Central memory CD8-positive, alpha-beta T cell (primary cell): ENCODE data around the gene KIAA0753.
"Not testable (repeated sequence)": the region's sequence is repeated elsewhere in the genome, so short reads cannot be mapped to it uniquely, and the experiment has no call there.

ENCODE experiments used
- ATAC-seq: fragments of 150-1000 bp; cut with Tn5 transposase; replicated peaks from 2 replicates; pipeline ENCODE4 v1.10.0; 2022; ENCODE audit warnings: mild to moderate bottlenecking, moderate FRiP score, moderate number of reproducible peaks; ENCODE audit not compliant: poor library complexity, severe bottlenecking; ENCODE audit errors: extremely low read depth
- DNase-seq, 2 donors: peaks; one replicate each; pipeline ENCODE4 v3.0.0; 2021; ENCODE audit warnings: low spot score in 2 of 2
- H3K27ac Mint-ChIP-seq: one replicate; pipeline ENCODE4 v1.8.0; 2022; ENCODE audit warnings: low read depth, mild to moderate bottlenecking, moderate library complexity, mixed read lengths
- H3K27me3 Mint-ChIP-seq: one replicate; pipeline ENCODE4 v1.8.0; 2022; ENCODE audit warnings: mixed read lengths
- H3K36me3 Mint-ChIP-seq: one replicate; pipeline ENCODE4 v1.8.0; 2022; ENCODE audit warnings: mild to moderate bottlenecking, moderate library complexity, mixed read lengths; ENCODE audit not compliant: insufficient read depth
- H3K4me1 Mint-ChIP-seq: one replicate; pipeline ENCODE4 v1.8.0; 2022; ENCODE audit warnings: mixed read lengths
- H3K4me3 Mint-ChIP-seq: one replicate; pipeline ENCODE4 v1.8.0; 2022; ENCODE audit warnings: mild to moderate bottlenecking, moderate library complexity, mixed read lengths
- H3K9me3 Mint-ChIP-seq: one replicate; pipeline ENCODE4 v1.8.0; 2022; ENCODE audit warnings: mixed read lengths

KIAA0753 gene

DNA sequence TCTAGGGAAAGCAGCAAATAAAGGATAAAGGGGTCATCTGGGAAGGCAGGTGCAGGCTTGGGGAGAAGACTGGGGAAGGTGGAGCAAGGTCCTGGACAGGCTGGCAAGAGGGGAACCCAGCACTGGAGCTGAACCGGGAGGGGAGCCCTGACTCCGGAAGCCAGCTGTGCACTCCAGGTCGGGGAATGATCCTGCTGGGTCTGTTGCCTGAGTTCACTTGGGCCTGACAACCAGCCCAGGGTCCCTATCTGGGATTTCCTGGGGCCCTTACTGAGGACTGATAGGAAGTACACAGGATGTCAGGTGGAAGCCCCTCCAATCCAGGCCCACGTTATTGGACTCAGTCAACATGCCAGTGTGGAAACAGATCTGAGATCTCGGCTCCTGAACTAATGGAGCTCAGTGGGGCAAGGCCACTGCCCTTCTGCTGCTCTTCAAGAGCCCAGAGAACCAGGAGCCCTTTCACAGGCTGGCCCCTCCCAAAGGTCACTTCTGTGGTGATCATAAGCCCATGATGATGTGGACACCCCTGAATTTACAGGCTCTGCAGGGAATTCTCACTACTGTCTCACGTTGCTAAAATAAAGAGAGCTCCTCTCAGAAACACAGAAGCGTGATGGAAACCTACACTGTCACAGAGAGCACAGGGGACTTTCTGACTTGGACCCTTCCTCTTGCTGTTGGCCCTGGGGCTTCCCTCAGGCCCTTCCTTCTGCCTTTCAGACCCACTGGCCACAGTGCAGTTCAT, 64.3 kb downstream of the KIAA0753 start:
- Mint-ChIP-seq H3K9me3 (no peaks in the 10 kb centered on the region), H3K27me3 (no peaks in the 10 kb centered on the region), H3K27ac (no peak overlapping the region), H3K36me3 (peaks cover 11% of the 10 kb centered on the region), H3K4me1 (peaks cover 12% of the 10 kb centered on the region), H3K4me3 (no peak overlapping the region)
- DNase-seq (no peak), ATAC-seq (no peak)

DNA sequence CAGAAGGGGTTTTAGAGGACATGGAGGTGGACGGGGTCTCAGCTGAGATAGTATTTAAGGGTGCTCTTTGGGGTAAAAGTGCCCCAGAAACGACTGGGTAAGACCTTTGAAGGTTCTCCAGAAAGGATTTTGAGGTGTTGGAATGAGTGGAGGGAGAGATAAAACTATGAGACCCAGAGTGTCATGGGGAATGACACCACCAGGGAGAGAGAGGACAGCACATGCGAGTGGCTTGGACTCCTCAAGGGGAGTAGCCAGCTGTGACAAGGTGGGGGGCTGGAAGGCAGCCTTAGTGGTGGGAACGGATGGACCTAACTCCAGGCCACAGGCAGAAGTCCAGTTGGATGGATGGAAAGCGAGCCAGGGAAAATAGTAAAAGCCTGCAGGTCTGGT, 64.9 kb downstream of the KIAA0753 start:
- Mint-ChIP-seq H3K9me3 (no peaks in the 10 kb centered on the region), H3K4me1 (peaks cover 12% of the 10 kb centered on the region), H3K27me3 (no peaks in the 10 kb centered on the region), H3K4me3 (no peak overlapping the region), H3K27ac (no peak overlapping the region), H3K36me3 (peaks cover 11% of the 10 kb centered on the region)
- no peak for DNase-seq
- ATAC-seq: no peak

DNA sequence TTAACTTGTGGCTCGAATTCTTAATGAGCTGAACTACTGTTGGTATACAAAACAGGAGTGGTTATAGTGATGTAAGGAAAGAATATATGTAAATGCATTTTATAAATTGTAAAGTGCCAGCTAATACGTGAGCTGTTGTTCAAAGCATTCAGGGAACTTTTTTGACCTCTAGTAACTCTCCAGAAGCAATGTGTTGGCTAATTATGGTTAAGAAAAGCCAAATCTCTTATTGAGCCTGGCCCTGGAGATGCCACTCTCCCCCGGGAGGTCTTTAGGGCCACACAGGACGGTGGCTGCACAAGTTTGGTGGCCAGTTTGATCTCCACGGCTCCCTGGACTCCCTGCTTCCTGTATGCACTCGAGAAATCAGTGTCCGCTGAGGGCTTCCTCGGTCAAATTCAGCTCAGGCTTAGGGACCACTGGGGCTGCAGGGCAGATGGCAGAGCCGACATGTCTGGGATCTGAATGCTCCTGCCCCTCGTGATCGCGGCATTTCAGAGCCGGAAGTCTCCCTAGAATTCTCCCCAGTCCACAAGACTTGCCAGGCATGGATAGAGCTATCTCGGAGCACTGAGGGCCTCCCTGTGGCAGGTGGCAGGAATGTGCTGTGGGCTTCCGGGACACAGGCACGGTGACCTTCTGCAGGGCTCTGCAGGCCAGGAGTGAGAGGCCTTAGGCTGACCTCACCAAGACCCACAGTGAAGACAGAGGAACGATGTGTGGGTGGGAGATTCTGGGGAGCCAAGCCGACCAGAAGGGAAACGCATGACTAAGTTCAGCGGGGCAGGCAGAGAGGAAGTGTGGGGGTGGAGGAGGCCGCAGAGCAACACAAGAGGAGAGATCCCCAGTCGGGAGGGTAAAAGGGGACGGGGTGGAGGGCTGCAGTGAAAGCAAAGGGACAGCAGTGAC, 65.6 kb downstream of the KIAA0753 start:
- Mint-ChIP-seq H3K36me3 (peaks cover 9% of the 10 kb centered on the region), H3K4me3 (no peak overlapping the region), H3K27me3 (no peaks in the 10 kb centered on the region), H3K27ac (no peak overlapping the region), H3K4me1 (peaks cover 12% of the 10 kb centered on the region), H3K9me3 (no peaks in the 10 kb centered on the region)
- DNase-seq (no peak), ATAC-seq (no peak)

DNA sequence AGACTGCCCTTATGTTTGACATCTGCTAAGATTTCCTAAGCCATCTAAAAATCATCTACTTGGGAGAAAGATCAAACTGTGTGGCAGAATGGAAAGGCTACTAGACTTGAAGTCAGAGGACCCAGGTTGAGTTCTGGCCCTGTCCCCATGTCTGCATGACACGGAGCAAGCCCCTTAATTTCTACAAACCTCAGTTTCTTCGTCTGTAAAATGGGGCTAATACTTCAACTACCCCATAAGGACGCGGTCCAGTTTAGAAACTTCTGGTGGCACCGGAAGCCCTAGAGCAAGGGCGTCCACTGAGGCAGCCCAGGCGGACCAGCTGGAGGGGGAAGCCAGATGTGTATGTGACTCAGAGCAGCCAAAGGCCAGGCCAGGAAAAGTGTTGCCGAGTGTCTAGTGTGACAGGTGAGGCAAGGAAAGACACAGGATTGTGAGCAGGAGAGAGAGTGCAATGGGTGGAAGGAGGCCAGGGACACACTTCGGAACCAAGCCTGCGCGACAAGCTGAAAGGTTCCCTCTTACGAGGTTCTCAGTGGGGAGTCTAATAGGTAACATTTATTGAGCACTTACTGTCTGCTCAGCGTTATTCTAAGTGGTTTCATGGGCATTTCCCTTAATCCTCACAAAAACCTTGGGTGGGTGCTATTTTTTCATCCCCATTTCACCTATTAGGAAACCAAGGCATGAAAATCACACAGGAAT, 66.4 kb downstream of the KIAA0753 start:
- Mint-ChIP-seq H3K4me1 (peaks cover 12% of the 10 kb centered on the region), H3K4me3 (no peak overlapping the region), H3K27me3 (no peaks in the 10 kb centered on the region), H3K9me3 (no peaks in the 10 kb centered on the region), H3K36me3 (peaks cover 9% of the 10 kb centered on the region), H3K27ac (no peak overlapping the region)
- DNase-seq: no peak
- no peak for ATAC-seq

DNA sequence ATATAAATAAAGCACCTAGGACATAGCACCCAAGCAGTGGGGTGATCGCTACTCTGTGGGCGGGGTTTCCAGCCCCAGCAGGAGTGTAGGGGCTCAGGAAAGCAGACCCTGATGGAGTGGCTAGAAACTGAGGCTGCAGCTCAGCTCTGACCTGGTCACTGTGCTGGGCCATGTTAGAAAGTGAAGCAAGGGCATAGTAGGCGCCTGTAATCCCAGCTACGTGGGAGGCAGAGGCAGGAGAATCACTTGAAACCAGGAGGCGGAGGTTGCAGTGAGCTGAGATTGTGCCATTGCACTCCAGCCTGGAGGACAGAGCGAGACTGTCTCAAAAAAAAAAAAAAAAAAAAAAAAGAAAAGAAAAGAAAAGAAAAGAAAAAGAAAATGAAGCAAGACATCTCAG, 67.0 kb downstream of the KIAA0753 start:
- not testable (repeated sequence) for H3K27ac Mint-ChIP-seq, H3K36me3 Mint-ChIP-seq, H3K27me3 Mint-ChIP-seq, H3K9me3 Mint-ChIP-seq, DNase-seq, ATAC-seq, H3K4me3 Mint-ChIP-seq
- peaks cover 12% of the 10 kb centered on the region for H3K4me1 Mint-ChIP-seq

DNA sequence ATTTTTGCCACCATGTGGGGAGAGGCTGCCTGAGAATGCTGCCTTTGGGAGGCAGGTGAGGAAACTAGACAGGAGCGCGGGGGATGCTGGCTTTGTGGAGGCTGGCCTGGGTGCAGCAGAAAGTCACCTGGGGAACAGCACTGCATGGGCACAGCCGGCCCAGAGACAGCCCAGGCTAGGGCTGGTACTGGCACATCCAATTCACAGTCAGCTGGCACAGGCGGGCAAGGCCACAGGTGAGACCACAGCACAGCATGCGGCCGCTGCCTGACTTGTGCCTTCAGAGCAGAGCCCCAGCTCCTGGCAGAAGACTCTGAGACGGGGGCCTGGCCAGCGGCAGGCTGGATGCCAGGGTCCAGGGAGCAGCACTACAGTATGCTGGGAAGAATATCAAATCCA, 67.5 kb downstream of the KIAA0753 start:
- Mint-ChIP-seq H3K27ac (no peak overlapping the region), H3K27me3 (peaks cover 3% of the 10 kb centered on the region), H3K4me3 (no peak overlapping the region), H3K36me3 (peaks cover 5% of the 10 kb centered on the region), H3K4me1 (peaks cover 12% of the 10 kb centered on the region), H3K9me3 (no peaks in the 10 kb centered on the region)
- DNase-seq (no peak), ATAC-seq (no peak)

DNA sequence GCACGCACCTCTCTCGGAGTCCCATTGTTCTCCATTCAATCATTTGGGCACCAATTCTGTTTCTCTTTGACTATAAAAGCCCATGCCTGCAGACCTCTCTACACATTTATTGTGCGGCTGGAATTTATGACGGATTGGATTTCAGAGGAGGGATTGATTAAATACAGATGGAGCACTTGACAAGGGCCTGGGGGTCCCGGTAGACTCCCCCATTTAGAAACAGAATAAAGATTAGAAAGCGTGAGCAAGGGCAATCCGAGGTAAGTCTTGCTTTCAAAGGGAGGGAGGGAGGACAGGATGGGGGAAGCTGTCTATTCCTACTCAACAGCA, 69.1 kb downstream of the KIAA0753 start:
- peaks cover 9% of the 10 kb centered on the region for H3K27me3 Mint-ChIP-seq
- H3K27ac Mint-ChIP-seq: no peak overlapping the region
- ATAC-seq (no peak), DNase-seq (no peak)
- H3K36me3 Mint-ChIP-seq: peaks cover 2% of the 10 kb centered on the region
- peaks cover 12% of the 10 kb centered on the region for H3K4me1 Mint-ChIP-seq
- no peak overlapping the region for H3K4me3 Mint-ChIP-seq
- H3K9me3 Mint-ChIP-seq: no peaks in the 10 kb centered on the region

DNA sequence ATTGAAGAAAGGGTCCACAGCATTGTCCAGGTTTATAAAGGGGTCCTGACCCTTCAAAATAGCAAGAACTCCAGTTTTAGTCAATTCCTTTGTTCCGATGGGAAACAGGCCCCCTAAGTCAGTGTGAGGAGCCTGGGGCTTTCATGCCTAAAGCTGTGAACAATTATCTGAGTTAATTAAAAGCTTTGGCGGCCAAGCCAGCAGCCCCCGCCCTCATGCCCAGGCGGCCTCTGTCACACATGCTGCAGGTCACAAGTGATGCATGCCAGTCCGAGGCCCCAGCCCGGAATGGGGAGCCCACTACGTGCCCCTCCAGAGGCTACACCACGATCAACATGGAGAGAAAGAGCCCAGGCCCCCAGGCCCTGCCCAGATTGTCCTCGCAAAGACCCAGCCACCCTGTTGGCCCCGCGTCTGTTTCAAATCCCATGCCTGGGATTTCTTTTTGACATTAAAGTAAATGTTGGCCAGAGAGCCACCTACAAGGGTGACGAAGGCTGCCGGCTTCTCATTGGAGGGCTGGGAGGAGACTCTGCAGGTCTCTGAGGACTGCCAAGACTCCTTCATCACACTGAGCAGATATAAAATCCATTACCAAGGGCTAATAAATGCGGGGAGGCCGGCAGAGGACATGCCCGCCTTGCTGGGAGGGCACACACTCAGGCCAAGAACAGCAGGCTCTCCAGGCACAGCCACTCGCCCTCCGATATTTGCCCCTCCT, 69.6 kb downstream of the KIAA0753 start:
- peaks cover 10% of the 10 kb centered on the region for H3K4me1 Mint-ChIP-seq
- ATAC-seq: no peak
- DNase-seq: no peak
- H3K27ac Mint-ChIP-seq: no peak overlapping the region
- peaks cover 9% of the 10 kb centered on the region for H3K27me3 Mint-ChIP-seq
- no peaks in the 10 kb centered on the region for H3K9me3 Mint-ChIP-seq
- H3K36me3 Mint-ChIP-seq: peaks cover 2% of the 10 kb centered on the region
- no peak overlapping the region for H3K4me3 Mint-ChIP-seq

DNA sequence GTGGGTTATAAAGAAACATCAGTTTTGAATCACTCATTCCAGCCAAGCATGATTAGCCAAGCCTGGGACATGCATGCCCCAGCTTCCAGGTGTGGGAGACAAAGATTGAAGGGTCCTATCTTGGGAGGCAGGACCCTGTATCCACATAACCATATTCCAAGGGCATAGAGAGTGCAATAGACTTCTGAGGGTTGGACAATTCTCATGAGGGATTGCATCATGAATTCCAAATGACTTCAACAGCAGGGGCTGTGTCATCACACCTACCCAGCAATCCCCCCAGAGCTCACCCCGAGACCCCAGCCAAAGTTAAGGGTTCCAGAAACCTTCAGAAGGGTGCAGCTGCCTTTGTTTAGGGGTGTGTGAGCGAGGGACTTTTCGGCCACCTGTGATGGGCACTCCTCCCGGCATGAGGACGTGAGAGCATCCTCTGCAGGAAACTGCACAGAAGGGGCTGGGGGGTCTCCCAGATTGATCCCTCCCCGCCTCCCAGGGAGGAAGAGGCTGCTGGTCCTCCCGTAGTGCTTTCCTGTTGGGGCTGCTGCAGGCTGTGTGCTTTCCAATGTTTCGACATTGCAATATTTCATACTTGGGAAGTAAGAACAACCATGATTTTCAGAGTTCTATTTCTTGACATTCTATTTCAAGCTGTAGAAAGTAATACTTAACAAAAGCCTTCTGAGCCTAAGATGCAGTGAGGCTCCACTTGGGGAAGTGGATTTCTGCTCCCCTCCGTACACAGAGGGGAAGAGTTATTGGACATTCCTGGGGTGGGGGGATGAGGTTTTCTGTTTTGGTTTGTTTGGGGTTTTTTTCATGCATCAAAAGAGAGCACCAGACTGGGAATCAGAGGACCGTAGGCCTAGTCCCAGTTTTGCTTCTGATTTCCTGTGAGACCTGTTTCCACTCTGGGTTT, 70.9 kb downstream of the KIAA0753 start:
- H3K27ac Mint-ChIP-seq: no peak overlapping the region
- ATAC-seq (no peak), DNase-seq (no peak)
- no peaks in the 10 kb centered on the region for H3K9me3 Mint-ChIP-seq
- no peak overlapping the region for H3K4me3 Mint-ChIP-seq
- H3K36me3 Mint-ChIP-seq: no peaks in the 10 kb centered on the region
- H3K4me1 Mint-ChIP-seq: no peaks in the 10 kb centered on the region
- H3K27me3 Mint-ChIP-seq: peaks cover 12% of the 10 kb centered on the region

DNA sequence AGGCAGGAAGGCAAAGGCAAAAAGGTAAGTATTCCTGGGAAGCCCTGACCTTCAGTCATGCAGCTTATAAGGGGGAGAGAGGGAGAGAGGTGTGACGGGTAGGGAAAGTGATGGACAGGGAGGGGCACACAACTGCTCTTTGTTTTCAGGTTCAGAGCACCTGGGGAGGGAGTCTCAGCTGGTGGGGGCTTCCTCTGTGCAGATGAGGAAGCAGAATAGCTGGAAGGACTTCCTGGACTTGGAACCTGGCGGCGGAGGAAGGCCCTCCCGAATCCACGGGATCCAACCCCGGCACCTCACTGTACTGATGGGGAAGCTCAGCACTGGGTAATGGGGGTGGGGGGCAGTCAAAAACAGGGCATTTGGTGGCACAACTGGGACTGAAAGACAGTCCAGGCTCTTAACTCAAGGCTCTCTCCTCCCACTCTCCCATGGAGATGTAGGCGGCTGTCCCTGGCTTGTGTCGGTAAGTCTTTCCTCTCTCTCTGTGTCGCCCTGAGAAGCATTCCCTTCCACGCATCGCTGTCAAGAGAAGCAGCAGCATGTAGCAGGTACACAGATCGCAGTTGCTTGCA, 72.2 kb downstream of the KIAA0753 start:
- Mint-ChIP-seq H3K27me3 (peaks cover 26% of the 10 kb centered on the region), H3K9me3 (no peaks in the 10 kb centered on the region), H3K4me1 (no peaks in the 10 kb centered on the region), H3K27ac (no peak overlapping the region), H3K36me3 (no peaks in the 10 kb centered on the region), H3K4me3 (no peak overlapping the region)
- no peak for ATAC-seq
- no peak for DNase-seq

DNA sequence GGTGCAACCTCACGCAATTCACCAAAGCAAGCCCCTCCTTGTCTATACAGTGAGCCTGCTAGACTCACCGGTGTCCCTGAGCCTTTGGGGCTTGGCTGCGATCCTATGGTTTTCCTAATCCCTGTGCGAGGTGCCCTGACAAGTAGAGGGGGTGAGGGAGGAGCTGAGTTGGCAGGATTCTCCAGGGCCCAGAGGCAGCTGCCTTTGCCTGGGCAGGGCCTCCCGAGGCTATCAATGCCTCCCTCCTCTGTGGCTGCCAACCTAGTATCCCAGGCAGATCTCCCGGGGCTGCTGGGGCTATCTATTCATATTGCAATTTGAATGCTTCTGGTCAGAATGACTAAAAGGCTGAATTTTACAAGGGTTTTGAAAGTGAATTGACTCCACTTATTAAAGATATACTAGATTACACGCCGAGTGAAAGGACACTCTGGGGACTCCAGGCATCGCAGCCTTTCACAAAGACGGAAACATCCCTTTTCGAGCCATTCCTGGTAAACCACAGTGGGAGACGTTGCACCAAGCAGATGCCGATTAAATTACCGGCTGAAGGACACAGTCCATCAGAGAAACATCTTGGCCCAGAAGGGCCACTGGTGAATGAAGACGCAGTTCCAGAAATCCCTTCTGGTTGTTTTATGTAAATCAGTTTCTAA, 72.9 kb downstream of the KIAA0753 start:
- peaks cover 32% of the 10 kb centered on the region for H3K27me3 Mint-ChIP-seq
- no peaks in the 10 kb centered on the region for H3K36me3 Mint-ChIP-seq
- H3K27ac Mint-ChIP-seq: no peak overlapping the region
- no peak for ATAC-seq
- H3K4me1 Mint-ChIP-seq: no peaks in the 10 kb centered on the region
- H3K4me3 Mint-ChIP-seq: no peak overlapping the region
- DNase-seq: no peak
- no peaks in the 10 kb centered on the region for H3K9me3 Mint-ChIP-seq
